GM03348 (cell line): Measurements from ENCODE around the gene B3GAT1.
"Not testable (repeated sequence)": the region's sequence is repeated elsewhere in the genome, so short reads cannot be mapped to it uniquely, and the experiment has no call there.

Experiments used
- DNase-seq: peaks from one replicate; pipeline ENCODE4 v3.0.0; 2012; ENCODE audit warnings: low spot score

B3GAT1 gene

DNA sequence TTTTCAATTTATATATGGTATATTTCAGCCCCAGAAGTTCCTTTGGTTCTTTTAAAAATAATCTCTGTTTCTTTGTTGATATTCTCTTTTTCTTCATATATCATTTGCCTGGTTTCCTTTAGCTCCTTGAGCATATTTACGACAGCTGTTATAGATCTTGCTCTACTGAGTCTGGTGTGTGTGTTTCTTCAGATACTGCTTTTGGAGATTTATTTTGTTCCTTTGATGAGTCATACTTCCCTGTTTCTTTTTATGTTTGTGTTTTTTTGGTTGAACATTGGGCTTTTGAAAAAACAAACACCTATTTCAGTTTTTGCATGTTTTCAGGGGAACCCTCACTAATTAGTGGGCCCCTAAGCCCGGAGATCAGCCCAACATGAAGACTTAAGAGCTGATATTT is 56.9 kb downstream of the B3GAT1 start:
- no peak for DNase-seq

GRCh38 chr11:134352111-134352510 is 59.9 kb downstream of the B3GAT1 start:
- no peak for DNase-seq

GRCh38 chr11:134350381-134350780 is 61.7 kb downstream of the B3GAT1 start:
- DNase-seq, result no peak

DNA sequence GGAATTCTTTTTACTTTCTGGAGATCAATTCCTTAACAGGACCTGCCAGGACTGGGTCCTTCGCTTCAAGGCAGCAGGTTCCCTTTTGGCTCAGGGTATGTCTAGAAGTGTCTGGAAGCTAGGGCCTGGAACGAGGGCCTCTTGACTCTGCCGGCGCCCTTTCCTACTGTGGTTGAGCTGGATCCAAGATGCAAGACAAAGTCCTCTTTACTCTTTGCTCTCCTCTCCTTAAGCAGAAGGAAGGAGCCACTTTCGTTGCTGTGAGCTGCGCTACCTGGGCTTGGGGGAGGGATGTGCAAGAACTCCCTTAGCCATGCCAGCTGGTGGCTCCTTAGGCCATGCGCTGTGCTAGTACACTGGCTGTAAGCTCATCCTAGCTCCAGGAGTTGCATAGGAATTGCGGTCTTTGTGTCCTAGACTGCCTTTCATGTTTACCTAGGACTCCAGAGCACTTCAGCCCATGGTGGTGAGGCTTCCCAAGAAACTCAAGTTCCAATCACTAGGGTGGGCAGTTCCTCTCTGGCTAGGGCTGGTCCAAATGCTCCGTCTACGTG is 62.2 kb downstream of the B3GAT1 start:
- DNase-seq, result no peak

DNA sequence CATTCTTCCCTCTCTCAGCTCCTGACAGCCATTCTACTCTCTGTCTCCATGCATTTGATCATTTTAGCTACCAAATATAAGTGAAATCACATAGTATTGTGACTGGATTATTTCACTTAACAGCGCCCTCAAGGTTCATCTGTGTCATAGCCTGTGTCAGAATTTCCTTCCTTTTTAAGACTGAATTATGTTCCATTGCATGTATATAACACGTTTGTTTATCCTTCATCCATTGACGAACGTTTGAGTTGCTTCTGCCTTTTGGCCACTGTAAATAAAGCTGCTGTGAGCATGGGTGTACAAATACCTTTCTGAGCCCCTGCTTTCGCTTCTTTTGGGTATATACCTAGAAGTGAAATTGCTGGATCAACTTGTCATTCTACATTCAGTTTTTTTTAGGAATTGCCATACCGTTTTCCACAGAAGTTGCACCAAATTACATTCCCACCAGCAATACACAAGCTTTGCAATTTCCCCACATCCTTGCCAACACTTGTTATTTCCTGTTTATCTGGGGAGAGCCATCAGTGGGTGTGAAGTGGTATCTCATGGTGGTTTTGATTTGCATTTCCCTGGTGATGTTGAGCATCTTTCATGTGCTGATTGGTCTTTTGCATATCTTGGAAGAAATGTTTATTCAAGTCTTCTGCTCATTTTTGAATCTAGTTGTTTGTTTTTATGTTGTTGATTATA is 62.8 kb downstream of the B3GAT1 start:
- no peak for DNase-seq

GRCh38 chr11:134347441-134347840 is 64.6 kb downstream of the B3GAT1 start:
- DNase-seq, result no peak

DNA sequence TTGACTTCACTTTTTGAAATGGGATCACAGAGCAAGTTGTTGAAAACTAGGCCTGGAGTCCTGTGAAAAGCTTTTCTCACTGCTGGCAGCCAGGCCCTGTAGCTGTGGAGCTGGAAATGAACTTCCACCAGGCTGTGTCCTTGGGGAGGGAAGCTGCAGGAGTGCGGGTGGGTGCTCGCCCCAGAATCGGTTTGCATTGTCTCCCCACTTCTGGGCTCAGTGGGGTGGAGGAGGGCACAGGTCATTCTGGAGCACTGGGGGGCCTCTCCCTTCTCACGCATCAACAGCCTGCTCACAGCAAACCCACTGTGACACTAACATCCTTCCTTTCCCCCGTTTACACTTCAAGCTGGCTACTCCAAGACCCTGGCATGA is 65.1 kb downstream of the B3GAT1 start:
- no peak for DNase-seq

- no peak for DNase-seq
These were observed 65.7 kb downstream of the B3GAT1 start for GRCh38 chr11:134346101-134346975.

- DNase-seq, result no peak
These were observed 66.8 kb downstream of the B3GAT1 start for GRCh38 chr11:134345237-134345550.

GRCh38 chr11:134344497-134345236 is 67.4 kb downstream of the B3GAT1 start:
- DNase-seq, result not testable (repeated sequence)

GRCh38 chr11:134343646-134344045 is 68.4 kb downstream of the B3GAT1 start:
- DNase-seq, result no peak

DNA sequence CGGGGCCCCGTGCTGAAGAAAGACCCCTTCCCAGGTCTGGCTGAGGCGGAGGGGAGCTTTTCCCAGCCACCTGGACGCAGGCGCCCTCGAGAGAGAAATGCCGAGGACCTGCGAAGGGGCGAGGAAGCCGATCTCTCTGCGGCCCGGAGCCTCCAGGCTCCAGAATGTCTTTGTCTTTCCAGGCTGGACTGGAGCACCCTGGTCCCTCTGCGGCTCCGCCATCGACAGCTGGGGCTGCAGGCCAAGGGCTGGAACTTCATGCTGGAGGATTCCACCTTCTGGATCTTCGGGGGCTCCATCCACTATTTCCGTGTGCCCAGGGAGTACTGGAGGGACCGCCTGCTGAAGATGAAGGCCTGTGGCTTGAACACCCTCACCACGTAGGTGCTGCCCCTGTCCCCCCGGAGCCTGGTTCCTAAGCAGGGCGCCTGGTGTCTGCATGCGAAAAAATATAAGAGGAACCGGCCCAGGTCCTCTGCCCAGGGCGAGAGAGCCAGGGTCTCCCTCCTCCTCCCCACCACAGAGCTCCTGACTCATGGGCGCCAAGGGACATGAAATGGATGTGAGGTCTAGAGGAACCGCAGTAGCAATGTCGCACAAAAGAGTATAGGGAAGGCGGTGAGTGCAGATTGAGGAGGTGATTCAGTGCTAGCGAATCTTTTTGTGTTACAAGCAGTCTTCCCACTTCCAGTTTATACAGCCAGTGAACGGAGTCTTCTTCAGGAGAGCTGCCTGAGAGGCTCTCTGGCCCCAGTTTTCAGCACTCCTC is 69.3 kb downstream of the B3GAT1 start:
- DNase-seq, result no peak

DNA sequence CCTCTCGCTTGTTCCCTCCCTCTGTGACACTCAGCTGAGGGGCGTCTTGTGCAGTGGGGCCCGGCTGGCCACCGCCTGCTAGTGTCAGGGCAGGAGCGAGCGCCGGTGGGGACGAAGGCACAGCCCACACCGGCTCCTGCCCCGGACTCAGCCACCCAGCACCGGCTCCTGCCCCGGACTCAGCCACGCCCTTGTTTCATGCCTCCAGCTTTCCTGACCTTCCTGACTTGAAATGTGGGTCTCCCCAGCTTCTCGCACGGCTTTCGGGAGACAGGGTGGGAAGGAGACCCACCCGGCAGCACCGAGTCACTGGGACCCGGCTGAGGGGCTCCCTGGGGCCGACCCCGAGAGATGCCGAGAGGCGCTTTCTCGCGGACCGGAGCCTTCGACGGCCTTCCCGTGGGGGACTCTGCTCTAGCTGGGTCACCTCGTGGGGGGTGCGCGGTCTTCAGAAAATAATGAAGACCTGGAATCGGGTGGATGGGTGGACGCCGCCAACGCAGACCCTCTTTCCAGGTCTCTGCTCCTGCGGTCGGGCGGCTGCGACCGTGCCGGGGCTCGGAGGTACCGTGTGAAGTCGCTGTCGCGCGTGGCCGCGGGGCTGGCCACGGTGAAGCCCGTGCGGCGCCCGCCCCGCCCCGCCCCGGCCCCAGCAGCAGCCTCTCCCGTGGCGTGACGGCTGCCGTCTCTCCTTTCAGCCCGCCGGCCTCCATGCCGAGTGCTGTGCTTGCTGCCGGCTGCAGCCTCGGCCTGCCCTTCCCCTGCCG is 70.1 kb downstream of the B3GAT1 start:
- DNase-seq, result no peak

- no peak for DNase-seq
These were observed 71.6 kb downstream of the B3GAT1 start for GRCh38 chr11:134340354-134340964.

DNA sequence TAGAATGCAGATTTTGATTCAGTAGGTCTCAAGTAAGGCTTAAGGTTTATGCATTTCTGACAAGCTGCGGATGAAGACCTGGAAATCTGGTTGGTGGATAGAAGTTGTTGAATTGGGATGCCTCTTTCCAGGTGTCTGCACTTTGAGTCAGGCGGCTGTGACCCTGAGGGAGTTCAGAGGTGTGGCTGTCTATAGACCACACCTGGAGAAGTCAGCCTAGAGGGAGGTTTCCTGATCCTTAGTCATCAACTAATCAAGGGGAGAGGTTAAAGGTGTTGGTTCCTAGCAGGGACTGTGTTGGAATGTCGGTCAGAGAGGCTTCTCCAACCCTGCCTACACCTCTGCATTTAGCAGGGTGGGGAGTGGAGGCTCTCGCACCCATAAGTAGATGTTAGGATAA is 72.3 kb downstream of the B3GAT1 start:
- no peak for DNase-seq

DNA sequence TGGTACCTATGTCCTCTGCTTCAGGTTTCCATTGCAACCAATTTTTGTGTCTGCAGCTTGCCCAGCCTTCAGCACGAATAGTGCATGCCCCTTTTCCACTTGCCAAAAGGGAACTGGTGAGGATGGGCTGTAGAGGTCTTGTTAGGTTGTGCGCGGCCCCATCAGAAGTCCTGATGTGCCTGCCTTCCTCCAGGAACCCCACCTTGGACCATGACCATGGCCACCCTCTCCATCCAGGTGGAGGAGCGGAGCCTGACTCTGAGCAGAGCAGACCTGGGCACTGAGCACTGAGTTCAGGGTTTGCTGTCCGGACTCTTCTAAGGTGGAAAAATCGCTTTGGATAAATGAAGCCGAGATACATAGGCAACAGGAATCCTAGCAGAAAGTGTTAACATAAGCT is 73.4 kb downstream of the B3GAT1 start:
- DNase-seq, result no peak

- no peak for DNase-seq
These were observed 74.0 kb downstream of the B3GAT1 start for GRCh38 chr11:134338068-134338467.

DNA sequence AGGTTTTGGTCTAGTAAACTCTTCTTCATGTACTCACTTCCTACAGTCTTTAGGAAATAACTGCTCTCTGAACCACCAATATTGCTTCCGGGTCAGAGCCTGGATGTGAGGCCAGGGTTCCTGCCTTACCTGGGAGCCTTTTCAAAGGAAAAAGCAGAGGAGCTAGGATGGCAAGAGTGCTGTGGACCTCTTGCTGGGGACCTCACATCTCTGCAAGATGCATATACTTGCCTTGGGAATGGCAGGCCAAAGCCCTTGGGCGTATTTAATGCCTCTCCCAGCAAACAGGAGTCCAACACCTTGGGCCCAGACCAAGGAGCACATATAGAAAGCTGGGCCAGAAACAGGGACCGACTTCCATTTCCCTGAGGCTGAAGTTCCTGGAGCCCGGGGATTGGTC is 75.0 kb downstream of the B3GAT1 start:
- DNase-seq, result no peak

- no peak for DNase-seq
These were observed 77.1 kb downstream of the B3GAT1 start for GRCh38 chr11:134334796-134335571.

DNA sequence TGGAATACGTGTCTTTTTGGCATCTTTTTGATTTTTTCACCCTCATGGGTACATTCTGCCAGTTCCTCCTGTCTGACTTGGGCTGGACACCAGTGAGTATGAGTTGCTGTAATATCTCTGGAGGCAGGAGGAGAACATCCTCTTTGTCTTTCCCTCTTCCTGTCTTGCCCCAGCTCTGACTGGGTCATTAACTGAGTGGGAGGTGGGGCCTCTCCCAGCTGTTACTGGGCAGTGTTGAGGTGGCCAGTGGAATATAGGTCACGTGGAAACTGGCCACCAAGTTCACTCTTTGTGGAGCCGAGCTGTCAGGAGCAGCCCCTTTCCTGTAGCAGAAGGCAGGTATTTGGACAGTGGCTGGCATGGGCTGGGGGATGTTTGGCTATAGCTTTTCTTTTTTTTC is 78.1 kb downstream of the B3GAT1 start:
- no peak for DNase-seq
